ENCODE data around the gene CALU. TPM values are rescaled to one million over a fixed set of nuclear protein-coding genes. Genes with fewer than 3 reads are reported as not detected.

Gene CALU
- total RNA-seq, 1 experiment from 2014 or later = 147 TPM

GRCh38 chr7:128781851-128782250, 42.7 kb downstream of the CALU start:
- H3K27ac Mint-ChIP-seq (ENCODE audit: low read depth, unreplicated experiment) = no peak overlapping the region
- no peaks in the 10 kb centered on the region for H3K4me1 Mint-ChIP-seq (ENCODE audit: insufficient read depth, unreplicated experiment)
- H3K27me3 Mint-ChIP-seq (ENCODE audit: insufficient read depth, unreplicated experiment) = no peaks in the 10 kb centered on the region
- no TSS peak for BruUV-seq (replicated peaks)
- H3K9me3 Mint-ChIP-seq (ENCODE audit: unreplicated experiment) = peaks cover 11% of the 10 kb centered on the region
- TF ChIP-seq CTCF (IDR thresholded peaks at IDR 0.05; ENCODE audit: unreplicated experiment) = no peak
- CTCF ChIA-PET = no interaction called here
- POLR2A ChIA-PET = interaction anchor here (1.2 kb wide), 1 partner anchor 11 kb away, joined by 3 read pairs; no protein-coding TSS in a partner anchor
- no peak for DNase-seq (ENCODE audit: unreplicated experiment)
- no peak overlapping the region for H3K4me3 Mint-ChIP-seq (ENCODE audit: unreplicated experiment)
- H3K36me3 Mint-ChIP-seq (ENCODE audit: insufficient read depth, unreplicated experiment) = peaks cover 16% of the 10 kb centered on the region
- intact Hi-C loops (cut with micrococcal nuclease) = no loop called here

GRCh38 chr7:128783143-128783861, 44.1 kb downstream of the CALU start:
- TF ChIP-seq CTCF (IDR thresholded peaks at IDR 0.05; ENCODE audit: unreplicated experiment) = no peak
- Mint-ChIP-seq H3K4me3 (ENCODE audit: unreplicated experiment) (no peak overlapping the region), H3K36me3 (ENCODE audit: insufficient read depth, unreplicated experiment) (peaks cover 16% of the 10 kb centered on the region), H3K27me3 (ENCODE audit: insufficient read depth, unreplicated experiment) (peaks cover 6% of the 10 kb centered on the region), H3K27ac (ENCODE audit: low read depth, unreplicated experiment) (peak overlapping the region; percentile 36), H3K9me3 (ENCODE audit: unreplicated experiment) (no peaks in the 10 kb centered on the region), H3K4me1 (ENCODE audit: insufficient read depth, unreplicated experiment) (no peaks in the 10 kb centered on the region)
- ChIA-PET CTCF (interaction anchor here (0.5 to 0.6 kb wide), 3 partner anchors 44 to 506 kb away, joined by 3 read pairs; no protein-coding TSS in a partner anchor), POLR2A (no interaction called here)
- intact Hi-C loops (cut with micrococcal nuclease) = no loop called here
- BruUV-seq (replicated peaks) = no TSS peak
- DNase-seq (ENCODE audit: unreplicated experiment) = peak; percentile 47

- no TSS peak for BruUV-seq (replicated peaks)
- no peak for DNase-seq (ENCODE audit: unreplicated experiment)
- no peak overlapping the region for H3K27ac Mint-ChIP-seq (ENCODE audit: low read depth, unreplicated experiment)
- H3K4me1 Mint-ChIP-seq (ENCODE audit: insufficient read depth, unreplicated experiment) = no peaks in the 10 kb centered on the region
- no peaks in the 10 kb centered on the region for H3K9me3 Mint-ChIP-seq (ENCODE audit: unreplicated experiment)
- peaks cover 28% of the 10 kb centered on the region for H3K27me3 Mint-ChIP-seq (ENCODE audit: insufficient read depth, unreplicated experiment)
- H3K36me3 Mint-ChIP-seq (ENCODE audit: insufficient read depth, unreplicated experiment) = peaks cover 10% of the 10 kb centered on the region
- TF ChIP-seq CTCF (IDR thresholded peaks at IDR 0.05; ENCODE audit: unreplicated experiment) = no peak
- intact Hi-C loops (cut with micrococcal nuclease) = no loop called here
- ChIA-PET POLR2A (interaction anchor here (1.3 kb wide), 1 partner anchor 43 kb away, joined by 3 read pairs; no protein-coding TSS in a partner anchor), CTCF (interaction anchor here (1.0 kb wide), 1 partner anchor 377 kb away, joined by 3 read pairs; no protein-coding TSS in a partner anchor)
- no peak overlapping the region for H3K4me3 Mint-ChIP-seq (ENCODE audit: unreplicated experiment)
Observed at GRCh38 chr7:128785738-128786137, 46.6 kb downstream of the CALU start.

GRCh38 chr7:128788446-128789412, 49.6 kb downstream of the CALU start:
- H3K4me3 Mint-ChIP-seq (ENCODE audit: unreplicated experiment) = no peak overlapping the region
- peaks cover 28% of the 10 kb centered on the region for H3K27me3 Mint-ChIP-seq (ENCODE audit: insufficient read depth, unreplicated experiment)
- ChIA-PET CTCF (interaction anchor here (0.8 kb wide), 1 partner anchor 11 kb away, joined by 3 read pairs; no protein-coding TSS in a partner anchor), POLR2A (interaction anchor here (1.3 kb wide), 1 partner anchor 75 kb away, joined by 3 read pairs; no protein-coding TSS in a partner anchor)
- TF ChIP-seq CTCF (IDR thresholded peaks at IDR 0.05; ENCODE audit: unreplicated experiment) = no peak
- H3K36me3 Mint-ChIP-seq (ENCODE audit: insufficient read depth, unreplicated experiment) = no peaks in the 10 kb centered on the region
- intact Hi-C loops (cut with micrococcal nuclease) = no loop called here
- no peaks in the 10 kb centered on the region for H3K9me3 Mint-ChIP-seq (ENCODE audit: unreplicated experiment)
- DNase-seq (ENCODE audit: unreplicated experiment) = no peak
- no peaks in the 10 kb centered on the region for H3K4me1 Mint-ChIP-seq (ENCODE audit: insufficient read depth, unreplicated experiment)
- H3K27ac Mint-ChIP-seq (ENCODE audit: low read depth, unreplicated experiment) = no peak overlapping the region
- BruUV-seq (replicated peaks) = no TSS peak

All from MCF 10A (cell line).